ENCODE measurements around the gene ZNF888.

- TF ChIP-seq, protein P1, sequence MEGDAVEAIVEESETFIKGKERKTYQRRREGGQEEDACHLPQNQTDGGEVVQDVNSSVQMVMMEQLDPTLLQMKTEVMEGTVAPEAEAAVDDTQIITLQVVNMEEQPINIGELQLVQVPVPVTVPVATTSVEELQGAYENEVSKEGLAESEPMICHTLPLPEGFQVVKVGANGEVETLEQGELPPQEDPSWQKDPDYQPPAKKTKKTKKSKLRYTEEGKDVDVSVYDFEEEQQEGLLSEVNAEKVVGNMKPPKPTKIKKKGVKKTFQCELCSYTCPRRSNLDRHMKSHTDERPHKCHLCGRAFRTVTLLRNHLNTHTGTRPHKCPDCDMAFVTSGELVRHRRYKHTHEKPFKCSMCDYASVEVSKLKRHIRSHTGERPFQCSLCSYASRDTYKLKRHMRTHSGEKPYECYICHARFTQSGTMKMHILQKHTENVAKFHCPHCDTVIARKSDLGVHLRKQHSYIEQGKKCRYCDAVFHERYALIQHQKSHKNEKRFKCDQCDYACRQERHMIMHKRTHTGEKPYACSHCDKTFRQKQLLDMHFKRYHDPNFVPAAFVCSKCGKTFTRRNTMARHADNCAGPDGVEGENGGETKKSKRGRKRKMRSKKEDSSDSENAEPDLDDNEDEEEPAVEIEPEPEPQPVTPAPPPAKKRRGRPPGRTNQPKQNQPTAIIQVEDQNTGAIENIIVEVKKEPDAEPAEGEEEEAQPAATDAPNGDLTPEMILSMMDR (IDR thresholded peaks at IDR 0.05; ENCODE audit: low read depth, low read length, poor library complexity, severe bottlenecking): no peak
- TF ChIP-seq EZH2phosphoT487 (IDR thresholded peaks at IDR 0.05; ENCODE audit: borderline replicate concordance, low read length): no peak
Measured at GRCh38 chr19:52891336-52891735, 31.9 kb downstream of the ZNF888 start.
